MV-4-11 (cell line): ENCODE measurements around the gene CMTM7.

Experiments used
- DNase-seq: peaks from one replicate; lab custom pipeline; 2025; lab: John Stamatoyannopoulos, UW

The CMTM7 gene

GRCh38 chr3:32391643-32392535 is at the start of gene CMTM7:
TSS of gene CMTM7 (plus strand) at chr3:32391853. CDS start at chr3:32391907, 54 bp downstream.
- peak; percentile 58 for DNase-seq

- no peak for DNase-seq
Measured at GRCh38 chr3:32347343-32348125, 44.1 kb upstream of the CMTM7 start.

- no peak for DNase-seq
Measured at GRCh38 chr3:32349184-32349583, 42.5 kb upstream of the CMTM7 start.

- DNase-seq = no peak
Measured at GRCh38 chr3:32352563-32352962, 39.1 kb upstream of the CMTM7 start.

- no peak for DNase-seq
Measured at GRCh38 chr3:32353351-32353750, 38.3 kb upstream of the CMTM7 start.

- DNase-seq = no peak
Measured at GRCh38 chr3:32354362-32354778, 37.3 kb upstream of the CMTM7 start.

GRCh38 chr3:32355751-32356291 is 35.8 kb upstream of the CMTM7 start:
- no peak for DNase-seq

GRCh38 chr3:32359766-32360492 is 31.7 kb upstream of the CMTM7 start:
- no peak for DNase-seq

GRCh38 chr3:32360493-32360827 is 31.2 kb upstream of the CMTM7 start:
- DNase-seq = no peak

- no peak for DNase-seq
Measured at GRCh38 chr3:32366638-32367397, 24.8 kb upstream of the CMTM7 start.

- DNase-seq = no peak
Measured at GRCh38 chr3:32367442-32367841, 24.2 kb upstream of the CMTM7 start.

- DNase-seq = no peak
Measured at GRCh38 chr3:32371461-32372212, 20.0 kb upstream of the CMTM7 start.

- DNase-seq = no peak
Measured at GRCh38 chr3:32372213-32372490, 19.5 kb upstream of the CMTM7 start.

- no peak for DNase-seq
Measured at GRCh38 chr3:32373276-32373675, 18.4 kb upstream of the CMTM7 start.

GRCh38 chr3:32373844-32374243 is 17.8 kb upstream of the CMTM7 start:
- DNase-seq = no peak

GRCh38 chr3:32374788-32375595 is 16.7 kb upstream of the CMTM7 start:
- DNase-seq = peak; percentile 59

- no peak for DNase-seq
Measured at GRCh38 chr3:32375596-32375930, 16.1 kb upstream of the CMTM7 start.

GRCh38 chr3:32376115-32376514 is 15.5 kb upstream of the CMTM7 start:
- no peak for DNase-seq

GRCh38 chr3:32379831-32380500 is 11.7 kb upstream of the CMTM7 start:
- DNase-seq = peak; percentile 4

GRCh38 chr3:32381922-32382321 is 9.7 kb upstream of the CMTM7 start:
- DNase-seq = no peak
